SK-N-SH (cell line): ENCODE results near the gene ESRRG. TPM values are rescaled to one million over a fixed set of nuclear protein-coding genes. Genes with fewer than 3 reads are reported as not detected.

Source experiments
- CTCF ChIA-PET: fragments of 300-600, 350-600 bp; formaldehyde crosslinking; extraction: SDS; loops from one replicate; lab custom pipeline; 2021; lab: Yijun Ruan, JAX
- POLR2A ChIA-PET: fragments of 350-600 bp; sonication (Branson Sonifier 250); formaldehyde crosslinking; extraction: SDS; loops from one replicate; lab custom pipeline; 2020; ENCODE audit warnings: antibody characterized with exemption, inconsistent platforms; lab: Yijun Ruan, JAX
- DNase-seq: peaks from one replicate; pipeline ENCODE4 v3.0.0; 2012
- H2AFZ ChIP-seq: fragments of 200-600 bp; sonication (generic); 2 replicates; pipeline ENCODE4 v1.8.1; 2016; ENCODE audit warnings: antibody characterized with exemption, mild to moderate bottlenecking, low read depth
- H3F3A ChIP-seq: fragments of 200-600 bp; sonication (generic); replicated peaks from 2 replicates; pipeline ENCODE3; 2016; ENCODE audit warnings: antibody characterized with exemption, mild to moderate bottlenecking; ENCODE audit not compliant: insufficient read depth
- H3K27ac ChIP-seq, 2 experiments: fragments of 200-500 bp in 1 of 2; fragments of 200-600 bp in 1 of 2; sonication (Bioruptor generic) in 1 of 2; sonication (generic), shearing (Covaris generic) in 1 of 2; 2 replicates each; pipeline versions ENCODE4 v1.5.1 to v1.6.1; 2014 to 2016; ENCODE audit warnings: low read depth in 2 of 2, inconsistent platforms in 1 of 2, low read length in 1 of 2, mild to moderate bottlenecking in 1 of 2, mixed read lengths in 1 of 2
- H3K27me3 ChIP-seq: fragments of 200-600 bp; sonication (generic), shearing (Covaris generic); 2 replicates; pipeline ENCODE4 v1.6.1; 2016; ENCODE audit warnings: mixed run types; ENCODE audit not compliant: insufficient read depth
- H3K36me3 ChIP-seq, 2 experiments: fragments of 200-500 bp in 1 of 2; fragments of 200-600 bp in 1 of 2; sonication (Bioruptor generic) in 1 of 2; sonication (generic) in 1 of 2; replicated peaks in 1 of 2; 2 replicates each; pipeline versions ENCODE3 to v1.5.1; 2014 to 2016; ENCODE audit warnings: low read length in 1 of 2, mild to moderate bottlenecking in 1 of 2; ENCODE audit not compliant: insufficient read depth in 2 of 2, control insufficient read depth in 1 of 2
- H3K4me1 ChIP-seq, 2 experiments: fragments of 200-500 bp in 1 of 2; fragments of 200-600 bp in 1 of 2; sonication (Bioruptor generic) in 1 of 2; sonication (generic), shearing (Covaris generic) in 1 of 2; 2 replicates each; pipeline versions ENCODE4 v1.5.1 to v1.6.1; 2014 to 2016; ENCODE audit warnings: low read depth in 1 of 2, low read length in 1 of 2, mixed run types in 1 of 2; ENCODE audit not compliant: insufficient read depth in 2 of 2, control insufficient read depth in 1 of 2
- H3K4me2 ChIP-seq: fragments of 200-600 bp; sonication (generic), shearing (Covaris generic); 2 replicates; pipeline ENCODE4 v1.6.1; 2017; ENCODE audit warnings: mixed run types
- H3K4me3 ChIP-seq, 2 experiments: fragments of 200-500 bp in 1 of 2; fragments of 200-600 bp in 1 of 2; sonication (Bioruptor generic) in 1 of 2; sonication (generic), shearing (Covaris generic) in 1 of 2; 2 replicates each; pipeline versions ENCODE4 v1.5.1 to v1.8.1; 2014 to 2016; ENCODE audit warnings: low read depth in 2 of 2, inconsistent platforms in 1 of 2, low read length in 1 of 2, mild to moderate bottlenecking in 1 of 2, mixed read lengths in 1 of 2, moderate library complexity in 1 of 2
- H3K79me2 ChIP-seq: fragments of 200-600 bp; sonication (generic); 2 replicates; pipeline ENCODE4 v1.8.1; 2017; ENCODE audit warnings: mild to moderate bottlenecking; ENCODE audit not compliant: insufficient read depth
- H3K9ac ChIP-seq: fragments of 200-600 bp; sonication (generic); 2 replicates; pipeline ENCODE4 v1.6.1; 2017; ENCODE audit warnings: mixed run types
- H3K9me2 ChIP-seq: fragments of 200-600 bp; sonication (generic); 2 replicates; pipeline ENCODE4 v1.6.1; 2017; ENCODE audit warnings: mixed run types
- H3K9me3 ChIP-seq: fragments of 200-600 bp; sonication (generic); 2 replicates; pipeline ENCODE4 v1.6.1; 2017; ENCODE audit warnings: mixed run types, mild to moderate bottlenecking, moderate library complexity
- H4K20me1 ChIP-seq: fragments of 200-600 bp; sonication (generic); 2 replicates; pipeline ENCODE4 v1.6.1; 2017; ENCODE audit warnings: mild to moderate bottlenecking, mixed run types; ENCODE audit not compliant: insufficient read depth
- CHD2 ChIP-seq: fragments of 150-350 bp; IDR thresholded peaks from 2 replicates; pipeline ENCODE4 v1.6.1; 2018; ENCODE audit warnings: low read length; ENCODE audit not compliant: partially characterized antibody
- EP300 ChIP-seq, 2 experiments: IDR thresholded peaks; 2 replicates each; pipeline versions ENCODE4 v1.4.0 to v1.6.1; 2012; ENCODE audit warnings: borderline replicate concordance in 1 of 2, low read depth in 1 of 2, low read length in 1 of 2
- FOXJ3 ChIP-seq: sonication (generic); formaldehyde crosslinking; IDR thresholded peaks from 2 replicates; pipeline ENCODE4 v1.5.1; 2020; ENCODE audit warnings: mild to moderate bottlenecking, missing genetic modification reagents
- GABPA ChIP-seq: IDR thresholded peaks from 2 replicates; pipeline ENCODE4 v1.4.0; 2012; ENCODE audit warnings: low read depth, mild to moderate bottlenecking
- MEF2A ChIP-seq: IDR thresholded peaks from 2 replicates; pipeline ENCODE4 v1.4.0; 2012; ENCODE audit warnings: low read depth, borderline replicate concordance
- NRF1 ChIP-seq: IDR thresholded peaks from 2 replicates; pipeline ENCODE4 v1.6.1; 2012; ENCODE audit warnings: low read depth, mild to moderate bottlenecking, low read length
- RFX5 ChIP-seq: IDR thresholded peaks from 2 replicates; pipeline ENCODE4 v1.6.1; 2012; ENCODE audit warnings: mild to moderate bottlenecking, improper control_type of control experiment, low read length
- SIN3A ChIP-seq: IDR thresholded peaks from 2 replicates; pipeline ENCODE4 v1.6.1; 2012; ENCODE audit warnings: low read depth, mild to moderate bottlenecking, low read length, moderate library complexity, borderline replicate concordance
- SMC3 ChIP-seq: IDR thresholded peaks from 2 replicates; pipeline ENCODE4 v1.6.1; 2012; ENCODE audit warnings: low read depth, low read length, improper control_type of control experiment
- TAF1 ChIP-seq: IDR thresholded peaks from 2 replicates; pipeline ENCODE4 v1.6.1; 2012; ENCODE audit warnings: low read depth, mild to moderate bottlenecking, low read length, moderate library complexity, borderline replicate concordance
- TEAD4 ChIP-seq: IDR thresholded peaks from 2 replicates; pipeline ENCODE4 v1.4.0; 2012; ENCODE audit warnings: mild to moderate bottlenecking, borderline replicate concordance; ENCODE audit not compliant: insufficient read depth
- USF1 ChIP-seq: IDR thresholded peaks from 2 replicates; pipeline ENCODE4 v1.4.0; 2012; ENCODE audit warnings: low read depth, borderline replicate concordance
- YY1 ChIP-seq: IDR thresholded peaks from 2 replicates; pipeline ENCODE4 v1.4.0; 2012; ENCODE audit warnings: low read depth, mild to moderate bottlenecking
- WGBS: methylation state at CpG from one replicate; pipeline ENCODE4 v1.1.6; 2017; ENCODE audit warnings: low lambda C conversion rate; 5-methylcytosine and 5-hydroxymethylcytosine counted together
- polyA plus RNA-seq, 3 experiments: library from polyadenylated mRNA; depleted of rRNA; stranded (reverse); fragments of >200 nt; gene quantifications; 2 replicates each; pipeline ENCODE4 v1.2.3, GENCODE V29; 2012
- TF ChIP-seq, protein P1 (sequence below): IDR thresholded peaks from 2 replicates; pipeline ENCODE4 v1.4.0; 2012; ENCODE audit warnings: low read depth, borderline replicate concordance

The ESRRG gene
- polyA plus RNA-seq, 1 of the 3 experiments (the other 2 are of a cell fraction) = 0.26 TPM

- TF ChIP-seq SIN3A = no peak
Observed at GRCh38 chr1:216641669-216642460, 81.4 kb downstream of the ESRRG start (continued).

DNA sequence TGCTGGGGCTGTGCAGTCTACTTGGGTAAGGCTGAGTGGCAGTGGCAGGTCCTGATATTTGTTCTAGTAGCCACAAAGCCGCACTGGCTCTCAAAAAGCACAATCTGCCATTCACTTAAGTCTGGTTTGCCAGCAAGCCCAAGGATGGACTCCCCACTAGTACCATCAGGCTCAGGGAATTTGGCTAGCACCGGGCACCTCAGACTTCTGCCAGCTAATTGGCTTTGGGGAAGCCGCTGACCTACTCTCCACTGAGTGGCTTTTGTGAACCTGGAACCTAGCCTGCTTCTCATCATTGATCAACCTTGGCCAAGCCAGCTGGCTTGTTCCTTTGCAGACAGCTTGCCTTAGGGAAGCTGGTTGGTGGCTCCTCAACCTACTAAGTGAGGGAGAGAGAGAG lies 83.1 kb downstream of the ESRRG start:
- Histone ChIP-seq H3K9me2 (no peaks in the 10 kb centered on the region), H3F3A (no peaks in the 10 kb centered on the region), H3K36me3 (no peaks in the 10 kb centered on the region), H3K4me2 (no peak overlapping the region), H3K4me3 (no peak overlapping the region), H4K20me1 (no peaks in the 10 kb centered on the region), H3K79me2 (no peaks in the 10 kb centered on the region), H3K9ac (no peak overlapping the region), H2AFZ (no peak overlapping the region), H3K27ac (no peak overlapping the region), H3K4me1 (no peaks in the 10 kb centered on the region), H3K9me3 (no peaks in the 10 kb centered on the region), H3K27me3 (no peaks in the 10 kb centered on the region)
- DNase-seq = no peak
- POLR2A ChIA-PET = no interaction called here
- WGBS = 78% methylated on average over 3 of the region's 3 CpGs
- TF ChIP-seq RFX5 (no peak), YY1 (no peak), EP300 (IDR thresholded peaks at IDR 0.05; ENCODE audit: borderline replicate concordance in 1 of 2, low read depth in 1 of 2, low read length in 1 of 2) (no peak), MEF2A (no peak), GABPA (no peak), SMC3 (no peak), FOXJ3 (CRISPR knock-in tag) (no peak), TAF1 (no peak), TEAD4 (no peak), CHD2 (no peak), NRF1 (no peak), USF1 (no peak)
- TF ChIP-seq, protein P1, sequence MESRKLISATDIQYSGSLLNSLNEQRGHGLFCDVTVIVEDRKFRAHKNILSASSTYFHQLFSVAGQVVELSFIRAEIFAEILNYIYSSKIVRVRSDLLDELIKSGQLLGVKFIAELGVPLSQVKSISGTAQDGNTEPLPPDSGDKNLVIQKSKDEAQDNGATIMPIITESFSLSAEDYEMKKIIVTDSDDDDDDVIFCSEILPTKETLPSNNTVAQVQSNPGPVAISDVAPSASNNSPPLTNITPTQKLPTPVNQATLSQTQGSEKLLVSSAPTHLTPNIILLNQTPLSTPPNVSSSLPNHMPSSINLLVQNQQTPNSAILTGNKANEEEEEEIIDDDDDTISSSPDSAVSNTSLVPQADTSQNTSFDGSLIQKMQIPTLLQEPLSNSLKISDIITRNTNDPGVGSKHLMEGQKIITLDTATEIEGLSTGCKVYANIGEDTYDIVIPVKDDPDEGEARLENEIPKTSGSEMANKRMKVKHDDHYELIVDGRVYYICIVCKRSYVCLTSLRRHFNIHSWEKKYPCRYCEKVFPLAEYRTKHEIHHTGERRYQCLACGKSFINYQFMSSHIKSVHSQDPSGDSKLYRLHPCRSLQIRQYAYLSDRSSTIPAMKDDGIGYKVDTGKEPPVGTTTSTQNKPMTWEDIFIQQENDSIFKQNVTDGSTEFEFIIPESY = no peak
- CTCF ChIA-PET = no interaction called here
